CD4-positive, alpha-beta T cell treated with Interleukin-6 for 4 hours (primary cell): ENCODE results near the gene WNK3.

ENCODE experiments used
- DNase-seq: peaks from one replicate; pipeline ENCODE4 v3.0.0-alpha.2; 2020; ENCODE audit warnings: mixed read lengths

The WNK3 gene

DNA sequence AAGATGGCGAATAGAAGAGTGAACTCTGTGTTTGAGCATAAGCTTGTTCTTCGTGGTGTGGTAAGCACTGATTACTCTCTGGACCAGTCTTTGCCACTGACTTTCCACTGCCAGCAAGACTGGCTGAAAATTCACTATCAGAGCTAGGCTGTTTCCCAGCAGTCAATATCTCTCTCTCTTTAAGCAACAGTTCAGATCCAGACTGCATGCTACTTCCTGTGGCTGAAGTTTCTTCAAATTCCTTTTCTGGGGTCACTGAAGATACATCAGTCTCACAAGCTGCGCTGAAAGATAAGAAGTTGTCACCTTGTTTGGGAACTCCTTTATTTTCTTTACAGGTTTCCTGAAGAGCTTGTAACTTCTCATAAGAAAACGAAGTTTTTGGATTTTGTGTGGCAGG lies 120.8 kb downstream of the WNK3 start:
- no peak for DNase-seq

DNA sequence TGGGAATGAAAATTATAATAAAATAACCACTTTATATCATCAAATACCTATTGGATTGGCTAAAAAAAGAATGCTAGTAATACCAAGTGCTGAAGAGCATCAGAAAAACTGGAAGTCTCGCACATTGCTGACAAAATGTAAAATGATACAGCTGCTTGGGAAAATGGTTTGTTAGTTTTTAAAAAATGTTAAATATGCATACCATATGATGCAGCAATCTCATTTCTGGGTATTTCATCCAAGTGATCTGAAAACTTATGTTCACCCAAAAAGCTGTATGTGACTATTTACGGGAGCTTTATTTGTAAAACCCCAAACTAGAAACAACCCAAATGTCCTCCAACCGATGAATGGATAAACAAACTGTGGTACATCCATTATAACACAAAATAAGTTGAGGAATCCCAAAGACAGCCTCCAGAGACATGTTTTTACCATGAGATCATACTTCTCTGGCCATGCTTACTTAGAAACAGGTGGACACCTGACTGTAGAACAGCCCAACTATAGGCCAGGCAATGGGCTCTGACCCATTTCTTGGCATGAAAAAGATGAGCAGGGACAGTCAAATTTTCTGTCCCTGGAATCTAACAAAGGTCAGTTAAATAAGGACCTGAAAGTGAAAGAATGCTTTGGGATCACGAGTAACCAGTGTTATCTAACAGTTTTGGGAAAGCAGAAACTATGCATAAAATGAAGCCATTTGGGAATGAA lies 127.3 kb downstream of the WNK3 start:
- DNase-seq: no peak

DNA sequence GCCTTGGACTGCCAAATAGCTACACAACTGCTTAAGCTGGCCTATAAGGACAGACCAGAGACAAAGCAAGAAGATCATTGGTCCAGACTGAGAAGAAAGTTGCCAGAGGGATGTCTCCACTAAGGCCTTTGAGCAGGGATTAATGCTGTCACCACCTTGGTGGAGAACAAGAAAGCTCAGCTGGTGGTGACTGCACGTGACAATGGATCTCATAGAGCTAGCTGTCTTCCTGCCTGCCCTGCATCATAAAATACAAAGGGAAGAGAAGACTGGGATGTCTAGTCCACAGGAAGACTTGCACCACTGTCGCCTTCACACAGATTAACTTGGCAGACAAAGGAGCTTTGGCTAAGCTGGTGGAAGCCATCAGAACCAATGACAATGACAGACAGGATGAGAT lies 134.3 kb downstream of the WNK3 start:
- no peak for DNase-seq

DNA sequence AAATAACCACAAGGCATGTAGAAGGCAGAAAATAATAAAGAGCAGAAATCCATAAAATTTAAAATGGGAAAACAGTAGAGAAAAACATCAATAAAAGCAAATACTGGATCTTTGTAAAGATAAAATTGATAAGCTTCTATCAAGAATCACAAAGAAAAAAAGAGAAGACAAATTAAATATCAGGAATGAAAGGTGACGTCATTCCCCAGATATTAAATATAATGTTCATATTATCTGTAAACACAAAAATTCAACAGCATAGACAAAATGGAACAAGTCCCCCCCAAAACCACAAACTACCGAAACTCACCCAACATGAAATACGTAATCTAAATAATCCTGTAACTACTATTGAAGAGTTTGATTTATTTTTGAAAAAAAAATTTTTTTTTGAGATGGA lies 144.2 kb downstream of the WNK3 start:
- DNase-seq: no peak

DNA sequence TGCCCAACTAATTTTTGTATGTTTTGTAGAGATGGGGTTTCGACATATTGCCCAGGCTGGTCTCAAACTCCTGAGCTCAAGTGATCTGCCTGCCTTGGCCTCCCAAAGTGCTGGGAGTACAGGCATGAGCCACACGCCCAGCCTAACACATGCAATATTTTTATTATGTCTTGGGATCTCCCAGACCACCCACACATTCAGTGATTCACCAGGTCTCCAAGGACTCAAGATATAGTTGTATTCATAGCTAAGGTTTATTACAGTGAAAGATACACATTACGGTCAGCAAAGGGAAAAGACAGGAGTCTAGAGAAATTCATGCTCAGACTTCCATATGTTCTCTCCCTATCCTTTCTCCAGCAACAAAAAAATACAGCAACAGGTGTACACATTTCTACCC lies 149.3 kb downstream of the WNK3 start:
- no peak for DNase-seq

DNA sequence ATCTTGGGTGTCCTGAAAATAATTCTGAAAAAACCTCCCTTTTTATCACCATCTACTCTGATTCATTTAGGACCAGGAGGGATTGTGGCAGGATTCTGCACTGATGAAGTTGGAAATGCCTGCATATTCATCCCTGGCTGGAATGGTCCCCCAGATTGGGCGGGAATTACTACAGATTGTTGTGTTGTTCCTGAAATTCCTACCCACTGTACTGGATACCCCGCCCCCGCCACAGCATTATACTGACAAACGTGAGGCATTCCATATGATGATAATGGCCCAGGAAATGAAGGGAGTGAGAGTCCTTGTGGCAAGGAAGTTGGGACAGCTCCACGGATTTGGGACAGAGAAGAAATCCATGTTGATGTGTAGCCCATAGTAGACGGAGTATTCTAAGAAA lies 159.6 kb downstream of the WNK3 start:
- DNase-seq: no peak

- no peak for DNase-seq
These were observed 162.8 kb downstream of the WNK3 start for GRCh38 chrX:54194982-54195588.

DNA sequence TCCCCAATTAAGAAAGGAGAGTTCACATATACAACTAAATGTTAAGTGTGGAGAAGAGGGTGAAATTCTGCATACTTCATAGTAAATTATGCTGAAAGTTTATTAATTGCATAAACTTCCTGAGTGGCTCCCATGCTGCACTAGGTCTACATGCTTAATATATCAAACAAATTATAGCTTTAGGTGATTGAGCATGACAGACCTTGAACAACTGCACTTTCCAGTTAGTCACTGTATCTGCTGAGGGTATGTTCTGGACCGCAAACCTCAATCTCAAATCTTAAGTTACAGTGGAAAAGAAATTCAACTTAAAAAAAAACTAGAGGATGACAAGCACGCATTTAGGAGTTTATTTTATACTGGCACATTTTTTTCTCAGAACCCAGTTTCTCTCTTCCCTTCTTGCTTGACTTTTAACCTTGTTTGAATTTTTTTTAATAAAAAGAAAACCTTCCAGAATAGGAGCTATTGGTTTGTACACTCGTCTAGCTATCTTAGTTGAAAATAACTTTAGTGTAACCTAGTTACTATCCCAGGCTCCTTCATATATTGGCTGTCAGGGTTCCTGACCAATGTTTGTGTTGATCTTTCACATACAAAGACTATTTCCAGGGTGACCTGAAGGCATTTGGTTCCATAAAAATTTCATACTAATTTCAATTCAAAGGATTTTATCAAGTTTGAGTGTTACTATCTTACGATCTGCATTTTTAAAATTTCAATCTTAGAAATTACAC lies 164.6 kb downstream of the WNK3 start:
- DNase-seq: no peak

GRCh38 chrX:54184474-54184873 lies 173.4 kb downstream of the WNK3 start:
- no peak for DNase-seq

DNA sequence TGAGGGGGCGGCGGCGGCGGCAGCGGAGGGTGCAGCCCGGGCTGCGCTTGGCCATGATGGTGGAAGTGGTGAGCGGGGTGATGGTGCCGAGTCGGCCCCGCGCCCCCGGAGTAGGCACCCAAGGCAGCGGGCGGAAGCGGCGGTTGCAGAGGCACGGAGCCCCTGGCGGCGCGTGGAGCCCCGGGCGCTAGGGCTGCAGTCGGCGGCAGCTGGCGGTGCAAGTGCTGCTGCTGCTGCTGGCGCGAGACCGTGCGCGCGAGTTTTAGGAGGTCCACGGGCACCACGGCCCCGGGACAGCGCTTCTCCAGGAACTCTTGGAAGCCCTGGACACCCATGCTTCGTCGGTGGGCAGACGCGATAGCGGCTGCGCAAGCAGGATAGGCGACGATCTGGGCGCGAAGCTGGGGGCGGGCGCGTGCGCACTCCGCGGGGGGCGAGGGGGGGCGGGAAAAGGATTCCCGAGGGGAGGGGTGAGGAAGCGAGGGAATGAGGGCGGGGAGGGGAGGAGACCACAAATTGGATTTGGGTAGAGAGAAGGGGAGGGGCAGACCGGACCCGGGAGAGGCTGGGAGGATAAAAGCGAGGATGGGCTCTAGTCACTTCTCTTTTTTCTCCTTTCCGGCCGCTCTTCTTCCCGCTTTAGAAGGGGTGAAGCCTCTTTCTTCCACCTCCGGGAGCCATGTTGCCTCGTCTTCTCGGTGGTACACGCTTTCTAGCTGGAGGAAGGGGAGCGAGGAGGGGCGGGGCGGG lies 174.8 kb downstream of the WNK3 start, which contains the start of gene FAM120C:
Gene FAM120C, minus strand, starts transcription at position 391 of the 750 bp plus-strand sequence. Its CDS starts 56 bp downstream, at position 335.
- DNase-seq: peak; percentile 83

DNA sequence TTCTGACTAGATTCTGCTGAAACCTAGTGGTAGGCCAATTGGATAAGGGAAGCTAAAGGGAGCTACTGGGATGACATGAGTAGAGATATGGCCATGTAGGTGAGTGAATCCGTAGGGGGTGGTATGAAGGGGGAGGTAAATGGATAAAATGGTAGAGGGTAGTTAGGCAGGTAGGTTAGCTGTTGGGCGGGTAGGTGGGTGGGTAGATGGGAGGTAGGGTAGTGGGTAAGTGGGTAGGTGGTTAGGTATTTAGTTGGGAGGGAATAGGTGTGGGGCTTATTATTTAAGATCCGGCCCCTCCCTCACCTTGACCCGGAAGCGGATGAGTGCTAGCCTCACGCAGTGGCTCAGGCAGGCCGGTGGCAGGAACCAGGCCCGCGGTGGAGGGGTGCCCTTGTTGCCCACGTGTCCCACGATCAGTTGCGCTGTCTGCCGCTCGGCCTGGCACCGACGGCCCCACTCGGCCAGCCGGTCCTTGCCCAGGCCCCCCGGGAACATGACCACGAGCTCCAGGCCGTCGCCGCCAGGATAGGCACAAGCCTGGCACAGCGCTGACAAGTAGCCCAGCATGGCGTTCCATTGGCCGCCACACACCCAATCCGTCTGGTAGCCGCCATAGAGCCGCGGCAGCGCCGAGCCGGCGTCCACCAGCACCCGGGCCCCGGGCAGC lies 175.5 kb downstream of the WNK3 start:
- peak; percentile 74 for DNase-seq

DNA sequence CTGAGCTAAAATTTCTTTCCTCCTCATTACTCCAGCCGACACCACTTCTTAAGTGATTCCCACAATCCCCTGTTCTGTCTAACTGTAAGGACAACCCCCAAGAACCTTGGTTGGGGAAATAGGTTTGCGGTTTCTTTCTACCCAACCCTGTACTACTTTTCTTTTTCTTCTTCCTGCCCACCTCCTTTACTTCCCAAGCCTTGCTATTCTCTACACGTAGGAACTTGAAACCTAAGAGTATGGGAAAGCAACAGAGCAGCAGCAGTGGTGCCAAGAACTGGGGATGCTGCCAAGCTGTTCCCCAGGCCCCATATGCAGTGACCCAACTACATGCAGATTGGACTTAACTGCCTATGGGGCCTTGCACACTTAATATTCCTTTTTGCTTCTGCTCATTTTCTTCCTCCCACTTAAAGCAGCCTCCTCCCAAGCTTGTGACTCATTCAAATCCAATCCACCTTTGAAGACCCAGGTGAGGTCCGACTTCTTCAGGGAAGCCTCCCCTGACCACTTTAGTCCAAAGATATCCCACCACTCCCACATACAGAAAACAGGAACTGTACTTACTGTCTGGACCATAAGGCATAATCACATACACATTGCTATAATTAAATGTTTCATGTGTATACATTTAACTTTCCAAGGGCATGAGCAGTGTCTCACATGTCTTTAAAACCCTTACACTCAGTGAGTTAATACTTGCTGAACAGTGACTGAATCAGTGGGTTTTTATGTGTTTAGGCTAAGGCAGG lies 176.5 kb downstream of the WNK3 start:
- no peak for DNase-seq

DNA sequence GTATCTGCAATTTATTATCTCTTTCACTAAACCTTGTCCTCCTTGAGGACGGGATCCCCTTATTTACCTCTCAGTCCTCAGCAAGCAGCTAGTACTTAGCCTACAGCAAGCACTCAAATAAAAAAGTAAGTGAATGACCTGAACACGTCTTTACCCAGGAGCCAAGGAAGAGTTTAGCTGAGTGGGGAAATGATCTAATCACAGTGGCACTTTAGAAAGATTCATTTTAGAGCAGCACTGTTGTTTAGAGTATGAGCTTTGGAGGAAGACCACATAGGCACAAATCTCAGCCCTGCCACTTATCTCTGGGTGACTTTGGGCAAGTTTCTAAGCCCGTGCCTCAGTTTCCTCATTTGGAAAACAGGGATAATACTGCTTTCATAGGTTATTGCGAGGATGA lies 177.4 kb downstream of the WNK3 start:
- no peak for DNase-seq

- DNase-seq: no peak
These were observed 179.5 kb downstream of the WNK3 start for GRCh38 chrX:54178100-54178940.

DNA sequence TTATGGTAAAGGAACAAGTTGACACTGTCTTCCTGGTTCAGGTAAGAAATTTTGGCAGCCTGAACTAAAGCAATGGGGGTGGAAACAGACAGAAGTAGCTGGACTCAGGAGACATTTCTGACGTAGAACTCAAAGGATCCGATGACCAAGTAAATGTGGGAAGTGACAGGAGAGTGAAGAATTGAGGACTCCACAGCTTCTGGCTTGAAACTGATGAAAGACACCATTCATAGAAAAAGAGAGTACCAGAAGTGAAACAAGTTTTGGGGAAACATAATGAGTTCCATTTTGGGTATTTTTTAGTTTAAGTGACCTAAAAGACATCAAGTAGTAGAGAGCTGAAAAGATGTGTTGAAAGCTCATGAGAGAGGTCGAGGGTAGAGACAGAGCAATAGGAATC lies 180.5 kb downstream of the WNK3 start:
- no peak for DNase-seq

- no peak for DNase-seq
These were observed 184.1 kb downstream of the WNK3 start for GRCh38 chrX:54173791-54174190.

DNA sequence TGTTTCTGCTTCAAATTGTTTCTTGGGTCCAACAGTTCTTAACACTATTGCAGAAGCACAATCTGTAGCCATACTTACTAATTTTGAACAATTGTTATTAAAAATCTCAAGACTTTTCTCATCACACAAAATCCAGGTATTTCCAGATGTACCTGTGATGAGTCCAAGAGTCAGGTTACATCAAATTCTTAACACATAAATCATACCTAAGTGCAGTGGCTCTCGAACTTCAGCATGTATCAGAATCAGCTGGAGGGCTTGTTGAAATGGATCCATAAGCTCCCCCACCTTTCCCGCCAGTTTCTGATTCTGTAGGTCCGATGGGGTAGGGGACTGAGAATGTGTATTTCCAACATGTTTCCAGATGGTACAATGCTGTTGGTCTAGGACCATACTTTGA lies 185.4 kb downstream of the WNK3 start:
- DNase-seq: no peak

DNA sequence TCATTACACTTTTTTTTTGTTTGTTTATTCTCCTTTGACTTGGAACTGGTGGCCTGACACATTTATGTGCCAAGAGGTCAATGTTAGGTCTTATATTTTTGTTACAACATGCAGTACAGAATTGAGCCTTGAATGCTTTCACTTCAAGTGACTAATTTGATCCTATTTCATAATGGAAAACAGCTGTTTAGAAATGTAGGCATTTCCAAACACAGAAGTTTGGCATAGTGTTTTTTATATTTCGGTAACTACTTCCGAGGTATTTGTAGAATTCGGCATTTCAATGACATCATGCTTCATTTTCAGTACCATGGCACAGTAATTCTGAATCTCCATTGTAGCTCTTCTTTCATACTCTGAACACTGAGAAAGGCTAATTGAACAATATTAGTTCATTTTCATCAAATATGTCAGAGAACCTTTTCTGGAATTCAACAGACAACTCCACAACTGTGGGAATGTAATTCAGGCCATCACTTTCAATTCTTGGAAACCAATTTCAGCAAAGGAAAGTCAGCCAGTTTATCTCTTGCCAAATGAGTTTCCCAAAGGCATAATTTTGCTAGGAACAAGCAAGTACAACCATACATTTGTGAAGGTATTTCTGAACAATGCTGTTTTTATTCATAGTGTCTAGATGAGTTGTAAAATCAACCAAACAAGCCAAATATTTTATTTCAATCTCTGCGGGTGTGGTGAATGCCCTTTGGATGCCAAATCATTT lies 186.2 kb downstream of the WNK3 start:
- no peak for DNase-seq

- no peak for DNase-seq
These were observed 186.8 kb downstream of the WNK3 start for GRCh38 chrX:54171091-54171490.

DNA sequence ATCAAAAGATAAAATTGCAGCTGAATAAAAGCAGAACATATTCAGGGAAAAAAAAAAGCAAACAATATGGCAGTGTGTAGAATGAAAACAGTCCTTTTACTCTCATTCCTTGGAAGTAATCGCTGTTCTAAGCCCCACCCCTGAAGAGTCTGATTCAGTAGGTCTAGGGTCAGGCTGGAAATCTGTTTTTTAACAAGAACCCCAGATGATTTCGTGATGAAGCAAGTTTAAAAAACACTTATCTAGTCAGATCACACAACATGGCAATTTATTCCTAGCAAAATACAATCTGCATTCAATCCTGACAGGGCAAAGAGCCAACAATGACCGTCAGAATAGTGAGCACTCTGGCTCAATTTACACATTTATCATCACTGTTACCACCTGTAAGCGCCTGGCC lies 190.9 kb downstream of the WNK3 start:
- DNase-seq: no peak
